KG1 (cell line): ENCODE data around the gene PARL.

Source experiments
- DNase-seq: peaks from one replicate; lab custom pipeline; 2025; lab: John Stamatoyannopoulos, UW

PARL gene

GRCh38 chr3:183854318-183855035, 30.2 kb downstream of the PARL start:
- DNase-seq, result no peak

- DNase-seq, result no peak
These were observed 38.9 kb downstream of the PARL start for GRCh38 chr3:183845608-183846288.

GRCh38 chr3:183845090-183845489, 39.6 kb downstream of the PARL start:
- no peak for DNase-seq

- DNase-seq, result no peak
These were observed 40.1 kb downstream of the PARL start for GRCh38 chr3:183844606-183845005.

- no peak for DNase-seq
These were observed 44.9 kb downstream of the PARL start for GRCh38 chr3:183839751-183840150.

- DNase-seq, result no peak
These were observed 46.8 kb downstream of the PARL start for GRCh38 chr3:183837894-183838293.

GRCh38 chr3:183837390-183837789, 47.3 kb downstream of the PARL start:
- no peak for DNase-seq

GRCh38 chr3:183833516-183833915, 51.2 kb downstream of the PARL start:
- no peak for DNase-seq

- DNase-seq, result no peak
These were observed 54.5 kb downstream of the PARL start for GRCh38 chr3:183830187-183830586.

GRCh38 chr3:183829466-183829865, 55.2 kb downstream of the PARL start:
- DNase-seq, result no peak

GRCh38 chr3:183828538-183828870, 56.2 kb downstream of the PARL start:
- DNase-seq, result no peak

GRCh38 chr3:183827809-183828537, 56.7 kb downstream of the PARL start:
- no peak for DNase-seq

- DNase-seq, result no peak
These were observed 58.0 kb downstream of the PARL start for GRCh38 chr3:183826448-183827250.

- peak; percentile 17 for DNase-seq
These were observed 59.1 kb downstream of the PARL start, which contains the start of gene MAP6D1 for GRCh38 chr3:183825456-183826161. Gene MAP6D1 (minus strand): TSS chr3:183825577. CDS start chr3:183825547, 30 bp downstream.

GRCh38 chr3:183824761-183825455, 59.8 kb downstream of the PARL start:
- DNase-seq, result no peak

GRCh38 chr3:183823963-183824362, 60.7 kb downstream of the PARL start:
- DNase-seq, result no peak

- no peak for DNase-seq
These were observed 62.0 kb downstream of the PARL start for GRCh38 chr3:183822631-183823030.

GRCh38 chr3:183819831-183820230, 64.8 kb downstream of the PARL start:
- DNase-seq, result no peak

GRCh38 chr3:183818706-183819624, 65.7 kb downstream of the PARL start:
- no peak for DNase-seq
